ENCODE measurements around the gene RIPPLY3. TPM values are rescaled to one million over a fixed set of nuclear protein-coding genes. Genes with fewer than 3 reads are reported as not detected.

Gene RIPPLY3
- total and polyA plus RNA-seq, 2 experiments from 2014 or later, result 2.5 to 2.8 TPM

- Histone ChIP-seq H3K4me2 (peak overlapping the region; percentile 40; the same call in 1 of the 2 replicates), H4K20me1 (replicated peaks; ENCODE audit: insufficient read depth) (no peaks in the 10 kb centered on the region), H3K4me3 (no peak overlapping the region), H3K27me3 (ENCODE audit: insufficient read depth) (peaks cover 56% of the 10 kb centered on the region), H2AFZ (no peak overlapping the region), H3K9me2 (ENCODE audit: insufficient read depth) (no peaks in the 10 kb centered on the region), H3K36me3 (ENCODE audit: insufficient read depth) (no peaks in the 10 kb centered on the region), H3K4me1 (ENCODE audit: insufficient read depth) (peaks cover 4% of the 10 kb centered on the region; the same call in 1 of the 2 replicates), H3F3A (replicated peaks; ENCODE audit: low read depth) (no peaks in the 10 kb centered on the region), H3K79me2 (replicated peaks; ENCODE audit: insufficient read depth) (no peaks in the 10 kb centered on the region), H3K27ac (ENCODE audit: low read depth) (no peak overlapping the region)
- peaks cover 9% of the 10 kb centered on the region for H3K4me1 Mint-ChIP-seq
- H3K4me3 Mint-ChIP-seq, result no peak overlapping the region
- H3K27me3 Mint-ChIP-seq (ENCODE audit: insufficient read depth, low read depth, poor library complexity), result peaks cover 33% of the 10 kb centered on the region
- no peak for TF ChIP-seq CREB1 (CRISPR knock-in tag; IDR thresholded peaks at IDR 0.05; ENCODE audit: low read depth)
- TF ChIP-seq POLR2AphosphoS5 (IDR thresholded peaks at IDR 0.05; ENCODE audit: low read depth), result no peak
- no peak for TF ChIP-seq ETS1 (IDR thresholded peaks at IDR 0.05)
- no peak for TF ChIP-seq STAT1 (IDR thresholded peaks at IDR 0.05; ENCODE audit: unreplicated experiment)
- TF ChIP-seq ZNF462 (CRISPR knock-in tag; IDR thresholded peaks at IDR 0.05), result no peak
- TF ChIP-seq ZNF114 (CRISPR knock-in tag; IDR thresholded peaks at IDR 0.05), result no peak
- no peak for TF ChIP-seq NANOG (IDR thresholded peaks at IDR 0.05; ENCODE audit: borderline replicate concordance)
- TF ChIP-seq ZNF331 (CRISPR knock-in tag; IDR thresholded peaks at IDR 0.05; ENCODE audit: low read depth), result no peak
- TF ChIP-seq EZH2 (IDR thresholded peaks at IDR 0.05; ENCODE audit: low read depth, unreplicated experiment), result no peak
- TF ChIP-seq EZH2phosphoT487 (IDR thresholded peaks at IDR 0.05; ENCODE audit: unreplicated experiment), result no peak
- TF ChIP-seq REST (IDR thresholded peaks at IDR 0.05; ENCODE audit: unreplicated experiment), result no peak
- no peak for TF ChIP-seq JUNB (IDR thresholded peaks at IDR 0.05; ENCODE audit: unreplicated experiment)
- no peak for TF ChIP-seq CTCF (conservative IDR thresholded peaks at IDR 0.05; ENCODE audit: low read depth in 2 of 2)
- no peak overlapping the region for H3K27ac Mint-ChIP-seq
- DNase-seq (ENCODE audit: low spot score), result peak; percentile 63
- H3K9me3 Mint-ChIP-seq, result no peaks in the 10 kb centered on the region
- peak; percentile 64 for ATAC-seq
- no peaks in the 10 kb centered on the region for H3K36me3 Mint-ChIP-seq (ENCODE audit: low read depth)
These were observed 33.0 kb downstream of the RIPPLY3 start for GRCh38 chr21:37039411-37040075.

All from GM23338 (cell line).